ENCODE data around the gene CMTR1.

CMTR1 gene

DNA sequence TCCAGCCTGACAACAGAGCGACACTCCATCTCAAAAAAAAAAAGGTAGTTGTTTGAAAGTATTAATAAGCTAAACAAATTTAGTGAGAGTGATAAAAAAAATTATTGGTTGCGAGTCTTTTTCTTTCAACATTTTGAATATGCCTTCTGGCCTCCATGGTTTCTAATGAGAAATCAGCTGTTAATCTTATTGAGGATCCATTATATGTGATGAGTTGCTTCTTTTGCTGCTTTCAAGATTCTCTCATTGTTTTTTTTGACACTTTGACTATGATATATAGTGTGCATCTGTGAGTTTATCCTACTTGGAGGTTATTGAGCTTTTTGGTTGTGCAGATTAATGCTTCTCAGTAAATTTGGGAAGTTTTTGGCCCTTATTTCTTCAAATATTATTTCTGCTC lies 15.6 kb upstream of the CMTR1 start:
- no peak overlapping the region for H3K4me3 ChIP-seq (ENCODE audit: low read depth, low read length)
- DNase-seq (ENCODE audit: low read depth), result no peak
- TF ChIP-seq, protein P1, sequence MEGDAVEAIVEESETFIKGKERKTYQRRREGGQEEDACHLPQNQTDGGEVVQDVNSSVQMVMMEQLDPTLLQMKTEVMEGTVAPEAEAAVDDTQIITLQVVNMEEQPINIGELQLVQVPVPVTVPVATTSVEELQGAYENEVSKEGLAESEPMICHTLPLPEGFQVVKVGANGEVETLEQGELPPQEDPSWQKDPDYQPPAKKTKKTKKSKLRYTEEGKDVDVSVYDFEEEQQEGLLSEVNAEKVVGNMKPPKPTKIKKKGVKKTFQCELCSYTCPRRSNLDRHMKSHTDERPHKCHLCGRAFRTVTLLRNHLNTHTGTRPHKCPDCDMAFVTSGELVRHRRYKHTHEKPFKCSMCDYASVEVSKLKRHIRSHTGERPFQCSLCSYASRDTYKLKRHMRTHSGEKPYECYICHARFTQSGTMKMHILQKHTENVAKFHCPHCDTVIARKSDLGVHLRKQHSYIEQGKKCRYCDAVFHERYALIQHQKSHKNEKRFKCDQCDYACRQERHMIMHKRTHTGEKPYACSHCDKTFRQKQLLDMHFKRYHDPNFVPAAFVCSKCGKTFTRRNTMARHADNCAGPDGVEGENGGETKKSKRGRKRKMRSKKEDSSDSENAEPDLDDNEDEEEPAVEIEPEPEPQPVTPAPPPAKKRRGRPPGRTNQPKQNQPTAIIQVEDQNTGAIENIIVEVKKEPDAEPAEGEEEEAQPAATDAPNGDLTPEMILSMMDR (IDR thresholded peaks at IDR 0.05; ENCODE audit: insufficient read depth, low read depth, low read length, missing control alignments), result no peak

- DNase-seq (ENCODE audit: low read depth), result no peak
- H3K4me3 ChIP-seq (ENCODE audit: low read depth, low read length), result no peak overlapping the region
- TF ChIP-seq, protein P1 (IDR thresholded peaks at IDR 0.05; ENCODE audit: insufficient read depth, low read depth, low read length, missing control alignments), result no peak
Measured at GRCh38 chr6:37418722-37419121, 14.3 kb upstream of the CMTR1 start.

DNA sequence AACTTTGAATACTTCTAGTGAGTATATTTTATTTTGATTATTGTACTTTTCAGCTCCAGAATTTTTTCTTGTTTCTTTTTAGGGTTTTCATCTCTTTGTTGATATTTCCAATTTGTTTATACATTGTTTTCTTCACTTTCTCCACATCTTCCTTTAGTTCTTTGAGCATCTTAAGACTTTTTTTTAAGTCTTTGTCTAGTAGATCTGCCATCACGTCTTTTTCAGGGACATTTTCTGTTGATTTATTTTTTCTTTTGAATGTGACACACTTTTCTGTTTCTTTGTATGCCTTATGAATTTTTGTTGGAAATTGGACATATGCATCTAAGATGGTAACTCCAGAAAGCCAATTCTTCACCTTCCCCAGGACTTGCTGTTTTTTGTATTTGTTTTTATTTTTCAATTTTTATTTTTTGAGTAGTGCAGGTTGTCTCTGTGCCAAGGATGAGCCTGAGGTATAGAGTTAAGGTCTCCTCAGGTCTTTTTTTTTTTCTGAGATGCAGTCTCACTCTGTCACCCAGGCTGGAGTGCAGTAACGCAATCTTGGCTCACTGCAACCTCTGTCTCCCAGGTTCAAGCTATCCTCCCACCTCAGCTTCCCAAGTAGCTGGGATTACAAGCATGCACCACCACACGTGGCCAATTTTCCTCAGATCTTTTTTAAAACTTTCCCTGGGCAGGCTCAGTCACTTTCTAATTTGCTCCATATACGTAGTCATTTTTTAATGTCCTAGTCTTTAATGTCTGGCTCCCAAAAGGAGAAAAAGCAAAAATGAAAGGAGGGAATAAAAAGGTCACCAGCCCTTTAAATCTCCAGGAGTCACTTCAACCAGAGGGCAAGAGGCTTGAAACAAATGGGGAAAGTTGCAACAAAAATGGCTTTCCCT lies 6.7 kb upstream of the CMTR1 start:
- DNase-seq (ENCODE audit: low read depth), result no peak
- no peak overlapping the region for H3K4me3 ChIP-seq (ENCODE audit: low read depth, low read length)

DNA sequence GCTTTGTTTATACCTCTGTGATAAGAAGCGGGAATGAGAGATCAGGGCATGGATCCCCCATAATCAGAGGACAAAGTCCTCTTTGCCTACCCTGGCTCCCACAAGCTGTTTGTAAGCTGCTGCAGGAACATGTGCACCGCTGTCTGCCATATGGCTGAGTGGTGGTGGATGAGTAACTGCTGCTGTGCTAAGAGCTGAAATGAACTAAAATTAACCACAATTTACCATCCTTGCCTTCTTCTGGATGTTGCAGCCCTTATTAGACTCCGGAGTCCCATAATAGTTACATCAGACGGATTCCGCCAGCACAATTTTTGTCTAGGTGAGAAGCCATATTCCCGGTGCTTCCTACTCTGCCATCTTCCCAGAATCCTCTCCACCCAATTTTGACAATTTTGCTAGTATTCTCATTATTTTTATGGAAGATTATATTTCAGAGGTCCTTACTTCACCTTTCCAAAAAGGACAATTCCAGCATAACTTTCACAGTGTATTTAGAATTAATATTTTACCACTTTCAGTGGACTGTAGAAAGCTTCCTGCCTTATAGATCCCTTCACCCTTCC lies 6.0 kb upstream of the CMTR1 start:
- TF ChIP-seq, protein P1 (IDR thresholded peaks at IDR 0.05; ENCODE audit: insufficient read depth, low read depth, low read length, missing control alignments), result no peak
- H3K4me3 ChIP-seq (ENCODE audit: low read depth, low read length), result no peak overlapping the region
- DNase-seq (ENCODE audit: low read depth), result no peak

More for the DNA sequence above, 6.7 kb upstream of the CMTR1 start:
- TF ChIP-seq, protein P1 (IDR thresholded peaks at IDR 0.05; ENCODE audit: insufficient read depth, low read depth, low read length, missing control alignments), result no peak

- no peak overlapping the region for H3K4me3 ChIP-seq (ENCODE audit: low read depth, low read length)
- TF ChIP-seq, protein P1 (IDR thresholded peaks at IDR 0.05; ENCODE audit: insufficient read depth, low read depth, low read length, missing control alignments), result no peak
- peak; percentile 66 for DNase-seq (ENCODE audit: low read depth)
Measured at GRCh38 chr6:37429352-37429750, 3.7 kb upstream of the CMTR1 start.

GRCh38 chr6:37432590-37432915 lies 468 bp upstream of the CMTR1 start:
- H3K4me3 ChIP-seq (ENCODE audit: low read depth, low read length), result peak overlapping the region; percentile 70
- TF ChIP-seq, protein P1 (IDR thresholded peaks at IDR 0.05; ENCODE audit: insufficient read depth, low read depth, low read length, missing control alignments), result no peak
- DNase-seq (ENCODE audit: low read depth), result no peak

Measured in GM12865 (cell line).